H1 (cell line): Measurements from ENCODE around the gene EMID1. TPM values are rescaled to one million over a fixed set of nuclear protein-coding genes. Genes with fewer than 3 reads are reported as not detected.
A peak's percentile ranks its signal among the peaks of the same experiment; 100 is the strongest.

ENCODE experiments used
- CTCF ChIA-PET: fragments of 300-600 bp; sonication (Branson Sonifier 250); formaldehyde crosslinking; loops from one replicate; lab custom pipeline; 2021; ENCODE audit not compliant: partially characterized antibody; lab: Charles Lee
- POLR2A ChIA-PET: fragments of 300-600 bp; sonication (Branson Sonifier 250); formaldehyde crosslinking; loops from one replicate; lab custom pipeline; 2021; ENCODE audit warnings: inconsistent platforms; ENCODE audit not compliant: partially characterized antibody; lab: Charles Lee
- DNase-seq, 2 experiments: peaks; one replicate each; pipeline versions ENCODE4 v3.0.0 to v3.0.0-alpha.2; 2010 to 2022; ENCODE audit warnings: low spot score in 2 of 2, low read depth in 1 of 2, mixed read lengths in 1 of 2
- FAIRE-seq: peaks from 2 replicates; lab custom pipeline; 2011; peaks lifted over from hg19 to GRCh38; lab: Jason Lieb, UNC
- H2AFZ ChIP-seq: 2 replicates; pipeline ENCODE4 v1.8.1; 2012; ENCODE audit warnings: low read length, inconsistent platforms
- H2AK5ac ChIP-seq: 2 replicates; pipeline ENCODE4 v1.6.1; 2013; ENCODE audit warnings: low read depth, low read length
- H2BK120ac ChIP-seq: replicated peaks from 2 replicates; pipeline ENCODE3; 2013; ENCODE audit warnings: low read depth, low read length, inconsistent platforms
- H2BK12ac ChIP-seq: 2 replicates; pipeline ENCODE4 v1.6.1; 2013; ENCODE audit warnings: low read depth, low read length
- H2BK15ac ChIP-seq: 2 replicates; pipeline ENCODE4 v1.6.1; 2013; ENCODE audit warnings: low read length
- H2BK20ac ChIP-seq: 2 replicates; pipeline ENCODE4 v1.6.1; 2013; ENCODE audit warnings: low read length
- H2BK5ac ChIP-seq: 2 replicates; pipeline ENCODE4 v1.6.1; 2013; ENCODE audit warnings: low read depth, low read length
- H3K14ac ChIP-seq: 2 replicates; pipeline ENCODE4 v1.6.1; 2013; ENCODE audit warnings: inconsistent platforms; ENCODE audit not compliant: insufficient read length
- H3K18ac ChIP-seq: 2 replicates; pipeline ENCODE4 v1.6.1; 2013; ENCODE audit warnings: low read length; ENCODE audit errors: extremely low read depth
- H3K23ac ChIP-seq: 2 replicates; pipeline ENCODE4 v1.6.1; 2013; ENCODE audit warnings: inconsistent platforms; ENCODE audit not compliant: insufficient read length
- H3K23me2 ChIP-seq: 2 replicates; pipeline ENCODE4 v1.6.1; 2013; ENCODE audit warnings: low read depth, low read length
- H3K27ac ChIP-seq: 2 replicates; pipeline ENCODE4 v1.6.1; 2011; ENCODE audit warnings: low read depth, low read length, inconsistent platforms
- H3K27me3 ChIP-seq, 4 experiments: replicated peaks in 1 of 4; 1 replicate in 1 of 4; 2 replicates in 3 of 4; pipeline versions ENCODE4 v1.6.1 to v1.8.1; 2011 to 2013; ENCODE audit warnings: low read length in 3 of 4, mild to moderate bottlenecking in 3 of 4, inconsistent platforms in 2 of 4, mixed read lengths in 2 of 4, moderate library complexity in 1 of 4; ENCODE audit not compliant: control insufficient read depth in 3 of 4, insufficient read depth in 3 of 4; ENCODE audit errors: extremely low read depth in 1 of 4
- H3K36me3 ChIP-seq, 4 experiments: 2 replicates each; pipeline versions ENCODE4 v1.6.1 to v1.8.1; 2011 to 2013; ENCODE audit warnings: mild to moderate bottlenecking in 4 of 4, low read length in 3 of 4, moderate library complexity in 2 of 4, control low read depth in 1 of 4, inconsistent platforms in 1 of 4; ENCODE audit not compliant: insufficient read depth in 4 of 4, control insufficient read depth in 2 of 4
- H3K4ac ChIP-seq: replicated peaks from 2 replicates; pipeline ENCODE3; 2013; ENCODE audit warnings: low read length, low read depth, mixed read lengths, inconsistent platforms; ENCODE audit not compliant: insufficient read length
- H3K4me1 ChIP-seq, 4 experiments: replicated peaks in 1 of 4; 1 replicate in 1 of 4; 2 replicates in 3 of 4; pipeline versions ENCODE4 v1.6.1 to v1.8.1; 2011 to 2013; ENCODE audit warnings: low read length in 3 of 4, inconsistent platforms in 2 of 4, mixed read lengths in 1 of 4; ENCODE audit not compliant: insufficient read depth in 4 of 4, control insufficient read depth in 3 of 4
- H3K4me2 ChIP-seq, 2 experiments: 2 replicates each; pipeline versions ENCODE4 v1.6.1 to v1.8.1; 2011 to 2013; ENCODE audit warnings: low read depth in 2 of 2, low read length in 2 of 2, control low read depth in 1 of 2, inconsistent platforms in 1 of 2, mild to moderate bottlenecking in 1 of 2; ENCODE audit not compliant: insufficient read depth in 1 of 2
- H3K4me3 ChIP-seq, 4 experiments: fragments of 200-600, 300-600 bp in 1 of 4; sonication (generic), shearing (Covaris generic), sonication (Bioruptor Twin) in 1 of 4; 2 replicates each; pipeline versions ENCODE4 v1.5.1 to v1.8.1; 2011 to 2016; ENCODE audit warnings: low read length in 4 of 4, low read depth in 3 of 4, control low read depth in 2 of 4, inconsistent platforms in 2 of 4, mild to moderate bottlenecking in 2 of 4, mixed read lengths in 1 of 4, moderate library complexity in 1 of 4; ENCODE audit not compliant: insufficient read depth in 2 of 4; ENCODE audit errors: extremely low read depth in 1 of 4
- H3K56ac ChIP-seq: replicated peaks from 2 replicates; pipeline ENCODE3; 2013; ENCODE audit warnings: low read depth, mild to moderate bottlenecking, mixed read lengths, low read length, inconsistent platforms; ENCODE audit not compliant: insufficient read length
- H3K79me1 ChIP-seq: 2 replicates; pipeline ENCODE4 v1.6.1; 2013; ENCODE audit warnings: low read depth, low read length, control low read depth
- H3K79me2 ChIP-seq, 2 experiments: 2 replicates each; pipeline versions ENCODE4 v1.6.1 to v1.8.1; 2012 to 2013; ENCODE audit warnings: low read length in 2 of 2, mild to moderate bottlenecking in 2 of 2, inconsistent platforms in 1 of 2; ENCODE audit not compliant: insufficient read depth in 2 of 2, control insufficient read depth in 1 of 2
- H3K9ac ChIP-seq, 4 experiments: replicated peaks in 1 of 4; 1 replicate in 1 of 4; 2 replicates in 3 of 4; pipeline versions ENCODE4 v1.6.1 to v1.8.1; 2011 to 2013; ENCODE audit warnings: low read depth in 3 of 4, low read length in 3 of 4, control low read depth in 2 of 4, mild to moderate bottlenecking in 2 of 4, moderate library complexity in 2 of 4, inconsistent platforms in 1 of 4; ENCODE audit errors: extremely low read depth in 1 of 4
- H3K9me3 ChIP-seq, 2 experiments: 2 replicates each; pipeline versions ENCODE4 v1.6.1 to v1.8.1; 2012 to 2013; ENCODE audit warnings: mild to moderate bottlenecking in 2 of 2, moderate library complexity in 2 of 2, control low read depth in 1 of 2, inconsistent platforms in 1 of 2, low read depth in 1 of 2, low read length in 1 of 2, mixed read lengths in 1 of 2; ENCODE audit not compliant: insufficient read depth in 2 of 2
- H4K20me1 ChIP-seq, 2 experiments: replicated peaks in 1 of 2; 2 replicates each; pipeline versions ENCODE3 to v1.8.1; 2011 to 2013; ENCODE audit warnings: inconsistent platforms in 2 of 2, low read length in 2 of 2, mild to moderate bottlenecking in 1 of 2; ENCODE audit not compliant: insufficient read depth in 2 of 2, control insufficient read depth in 1 of 2
- H4K5ac ChIP-seq: 2 replicates; pipeline ENCODE4 v1.6.1; 2013; ENCODE audit warnings: low read length, low read depth, mixed read lengths, inconsistent platforms; ENCODE audit not compliant: insufficient read length
- H4K8ac ChIP-seq: 2 replicates; pipeline ENCODE4 v1.8.0; 2013; ENCODE audit warnings: mild to moderate bottlenecking, moderate library complexity, low read length, inconsistent platforms; ENCODE audit not compliant: insufficient read depth; ENCODE audit errors: extremely low read depth
- H4K91ac ChIP-seq: replicated peaks from 2 replicates; pipeline ENCODE3; 2013; ENCODE audit warnings: low read length, mixed read lengths, inconsistent platforms; ENCODE audit not compliant: insufficient read length
- POLR2AphosphoS5 ChIP-seq: IDR thresholded peaks from 2 replicates; pipeline ENCODE4 v1.6.1; 2011; ENCODE audit warnings: low read depth, low read length
- TBP ChIP-seq: IDR thresholded peaks from 2 replicates; pipeline ENCODE4 v1.6.1; 2011; ENCODE audit warnings: low read depth, low read length, improper control_type of control experiment
- WGBS, 2 experiments: shearing (Covaris generic) in 1 of 2; methylation state at CpG; one replicate each; pipeline versions ENCODE4 v1.1.6 to v1.1.7; 2013 to 2015; ENCODE audit warnings: low lambda C conversion rate in 2 of 2, mixed read lengths in 2 of 2, inconsistent platforms in 1 of 2, low coverage in 1 of 2, missing lambda C conversion rate in 1 of 2; ENCODE audit not compliant: insufficient replicate concordance in 2 of 2, insufficient coverage in 1 of 2, insufficient read length in 1 of 2; ENCODE audit errors: extremely low coverage in 1 of 2, missing lambda C conversion rate in 1 of 2; 5-methylcytosine and 5-hydroxymethylcytosine counted together
- polyA plus RNA-seq, 7 experiments: library from polyadenylated mRNA; depleted of rRNA in 3 of 7; stranded (reverse) in 5 of 7; unstranded in 2 of 7; fragments of >200 nt in 5 of 7; fragments of 200-250 nt in 2 of 7; gene quantifications; 1 replicate in 5 of 7; 2 replicates in 1 of 7; 4 replicates in 1 of 7; pipeline versions ENCODE4 v1.2.1 to v1.2.3, GENCODE V29; 2011 to 2013; ENCODE audit warnings: missing spikeins in 2 of 7, mixed read lengths in 2 of 7
- total RNA-seq: library from RNA; stranded (reverse); fragmentation: NEBNext Ultra II Directional; extraction: Animal tissue kit (Norgen Biotek cat#: 25700); gene quantifications from 2 replicates; pipeline ENCODE4 v1.2.1, GENCODE V29; 2021

Gene EMID1
- total and polyA plus RNA-seq, 2 of the 8 experiments (the other 6 are each of a cell fraction or from before 2014, with no cell fraction given) = 3.9 to 7.4 TPM

GRCh38 chr22:29300467-29300806 is 94.7 kb downstream of the EMID1 start:
- DNase-seq (no peak), FAIRE-seq (no peak)
- CTCF ChIA-PET = interaction anchor here (1.3 to 4.8 kb wide), 3 partner anchors 12 to 27 kb away, joined by 4 to 41 read pairs (median 6); no protein-coding TSS in a partner anchor
- WGBS, 2 experiments = 92% methylated on average over 4 of the region's 4 CpGs; no CpG with 5 or more reads in 1 of the 2 experiments
- Histone ChIP-seq H2BK5ac (no peak overlapping the region), H3K23me2 (no peaks in the 10 kb centered on the region), H4K91ac (no peak overlapping the region), H3K4me1 (peaks cover 0 to 3% (median 0%) of the 10 kb centered on the region in 4 experiments; a peak in 1 of 7 replicates), H2BK20ac (no peak overlapping the region), H2BK120ac (no peak overlapping the region), H3K27ac (no peak overlapping the region), H2AK5ac (no peak overlapping the region), H3K79me1 (no peaks in the 10 kb centered on the region; the same call in 1 of the 2 replicates), H3K56ac (no peak overlapping the region), H3K79me2 (no peaks in the 10 kb centered on the region), H2BK15ac (no peak overlapping the region), H3K9ac (no peak overlapping the region), H4K5ac (no peak overlapping the region), H3K23ac (no peak overlapping the region), H4K20me1 (peaks cover 10 to 19% of the 10 kb centered on the region in 2 experiments), H3K14ac (no peak overlapping the region), H3K9me3 (no peaks in the 10 kb centered on the region), H3K27me3 (no peaks in the 10 kb centered on the region), H3K18ac (no peak overlapping the region), H3K36me3 (peaks cover 43 to 56% (median 44%) of the 10 kb centered on the region in 4 experiments), H3K4ac (no peak overlapping the region), H3K4me2 (no peak overlapping the region), H4K8ac (no peak overlapping the region), H2BK12ac (no peak overlapping the region), H2AFZ (no peak overlapping the region), H3K4me3 (no peak overlapping the region)
- POLR2A ChIA-PET = interaction anchor here (0.5 to 9.1 kb wide), 11 partner anchors 8 to 275 kb away, joined by 3 to 147 read pairs (median 17); partner anchors contain the start of genes EWSR1, RASL10A and RHBDD3
- TF ChIP-seq POLR2AphosphoS5 = 0 out of 2 replicates have a peak, but pooled peaks have one; percentile 91
- TF ChIP-seq TBP = no peak
